Measurements from ENCODE around the gene PTRHD1.

- TF ChIP-seq POLR2A (IDR thresholded peaks at IDR 0.05; ENCODE audit: low read depth, low read length) = no peak
- no peak for TF ChIP-seq PAX5 (IDR thresholded peaks at IDR 0.05; ENCODE audit: insufficient read depth, low read length, severe bottlenecking)
- TF ChIP-seq POLR2AphosphoS5 (IDR thresholded peaks at IDR 0.05; ENCODE audit: low read depth, low read length) = peak; percentile 37; the same call in 1 of the 2 replicates
Measured at GRCh38 chr2:24824966-24825882, 32.0 kb upstream of the PTRHD1 start.

Data from GM12891 (cell line).